ENCODE data around the gene FGF4. TPM values are rescaled to one million over a fixed set of nuclear protein-coding genes. Genes with fewer than 3 reads are reported as not detected.

The FGF4 gene
- total RNA-seq, 1 experiment from 2014 or later, result 5.9 TPM

DNA sequence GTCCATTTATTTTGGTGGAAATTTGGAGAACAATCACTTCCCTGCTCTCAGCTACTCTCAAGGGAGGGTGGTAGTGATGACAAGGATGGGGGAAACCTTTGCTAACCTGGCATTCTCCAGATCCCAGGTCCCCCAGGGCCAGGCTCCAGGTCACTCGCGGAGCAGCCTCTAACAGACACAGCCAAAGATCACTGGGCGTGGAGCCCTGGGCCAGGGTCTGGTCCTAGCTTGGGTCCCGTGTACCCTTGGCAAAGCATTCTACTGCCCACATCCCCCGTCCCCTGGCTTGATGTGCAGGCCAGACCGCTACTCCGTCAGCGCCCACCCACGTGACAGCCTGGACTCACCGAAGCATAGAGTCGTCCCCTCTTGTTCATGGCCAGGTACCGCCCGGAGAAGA, 40.8 kb upstream of the FGF4 start:
- H3K27me3 Mint-ChIP-seq (ENCODE audit: low read depth), result peaks cover 75% of the 10 kb centered on the region
- no peak for DNase-seq (ENCODE audit: low spot score)
- peaks cover 7% of the 10 kb centered on the region; the same call in 1 of the 2 replicates for H3K4me1 Mint-ChIP-seq
- no peak overlapping the region for H3K4me3 Mint-ChIP-seq
- no peaks in the 10 kb centered on the region for H3K9me3 Mint-ChIP-seq
- no peak overlapping the region for H3K27ac Mint-ChIP-seq
- TF ChIP-seq, protein P1, sequence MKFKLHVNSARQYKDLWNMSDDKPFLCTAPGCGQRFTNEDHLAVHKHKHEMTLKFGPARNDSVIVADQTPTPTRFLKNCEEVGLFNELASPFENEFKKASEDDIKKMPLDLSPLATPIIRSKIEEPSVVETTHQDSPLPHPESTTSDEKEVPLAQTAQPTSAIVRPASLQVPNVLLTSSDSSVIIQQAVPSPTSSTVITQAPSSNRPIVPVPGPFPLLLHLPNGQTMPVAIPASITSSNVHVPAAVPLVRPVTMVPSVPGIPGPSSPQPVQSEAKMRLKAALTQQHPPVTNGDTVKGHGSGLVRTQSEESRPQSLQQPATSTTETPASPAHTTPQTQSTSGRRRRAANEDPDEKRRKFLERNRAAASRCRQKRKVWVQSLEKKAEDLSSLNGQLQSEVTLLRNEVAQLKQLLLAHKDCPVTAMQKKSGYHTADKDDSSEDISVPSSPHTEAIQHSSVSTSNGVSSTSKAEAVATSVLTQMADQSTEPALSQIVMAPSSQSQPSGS (CRISPR knock-in tag; IDR thresholded peaks at IDR 0.05; ENCODE audit: borderline replicate concordance, low read depth), result no peak
- TF ChIP-seq SMAD3 (CRISPR knock-in tag; IDR thresholded peaks at IDR 0.05; ENCODE audit: borderline replicate concordance) (no peak), ZNF532 (CRISPR knock-in tag; IDR thresholded peaks at IDR 0.05; ENCODE audit: borderline replicate concordance) (no peak)
- TF ChIP-seq, protein P2, sequence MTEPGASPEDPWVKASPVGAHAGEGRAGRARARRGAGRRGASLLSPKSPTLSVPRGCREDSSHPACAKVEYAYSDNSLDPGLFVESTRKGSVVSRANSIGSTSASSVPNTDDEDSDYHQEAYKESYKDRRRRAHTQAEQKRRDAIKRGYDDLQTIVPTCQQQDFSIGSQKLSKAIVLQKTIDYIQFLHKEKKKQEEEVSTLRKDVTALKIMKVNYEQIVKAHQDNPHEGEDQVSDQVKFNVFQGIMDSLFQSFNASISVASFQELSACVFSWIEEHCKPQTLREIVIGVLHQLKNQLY (CRISPR knock-in tag; IDR thresholded peaks at IDR 0.05), result no peak
- no peaks in the 10 kb centered on the region for H3K36me3 Mint-ChIP-seq
- no peak for ATAC-seq
- ChIA-PET POLR2A (no interaction called here), CTCF (interaction anchor here (1.0 to 1.7 kb wide), 3 partner anchors 15 to 106 kb away, joined by 3 to 6 read pairs (median 4); no protein-coding TSS in a partner anchor)

DNA sequence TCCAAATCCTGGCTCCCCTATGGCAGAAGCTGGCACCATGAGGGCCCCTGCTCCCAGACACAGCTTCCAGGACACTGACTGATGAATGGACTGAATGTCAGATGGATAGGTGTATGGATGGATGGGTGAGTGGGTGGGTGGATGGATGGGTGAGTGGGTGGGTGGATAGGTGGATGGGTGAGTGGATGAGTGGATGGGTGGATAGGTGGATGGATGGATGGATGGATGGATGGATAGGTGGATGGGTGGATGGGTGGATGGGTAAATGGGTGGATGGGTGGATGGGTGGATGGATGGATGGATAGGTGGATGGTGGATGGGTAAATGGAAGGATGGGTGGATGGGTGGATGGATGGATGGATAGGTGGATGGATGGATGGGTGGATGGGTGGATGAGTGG, 39.8 kb upstream of the FGF4 start:
- ChIA-PET POLR2A (no interaction called here), CTCF (interaction anchor here (1.5 to 1.7 kb wide), 2 partner anchors 14 to 111 kb away, joined by 4 to 6 read pairs; no protein-coding TSS in a partner anchor)
- Mint-ChIP-seq H3K4me3 (no peak overlapping the region), H3K27ac (no peak overlapping the region), H3K36me3 (no peaks in the 10 kb centered on the region), H3K27me3 (ENCODE audit: low read depth) (peaks cover 64% of the 10 kb centered on the region), H3K9me3 (no peaks in the 10 kb centered on the region), H3K4me1 (peaks cover 6% of the 10 kb centered on the region; the same call in 1 of the 2 replicates)
- ATAC-seq (no peak), DNase-seq (ENCODE audit: low spot score) (no peak)
- TF ChIP-seq FOXP1 (CRISPR knock-in tag; IDR thresholded peaks at IDR 0.05; ENCODE audit: borderline replicate concordance), result no peak
- no peak for TF ChIP-seq PREB (CRISPR knock-in tag; IDR thresholded peaks at IDR 0.05; ENCODE audit: borderline replicate concordance)
- TF ChIP-seq, protein P3, sequence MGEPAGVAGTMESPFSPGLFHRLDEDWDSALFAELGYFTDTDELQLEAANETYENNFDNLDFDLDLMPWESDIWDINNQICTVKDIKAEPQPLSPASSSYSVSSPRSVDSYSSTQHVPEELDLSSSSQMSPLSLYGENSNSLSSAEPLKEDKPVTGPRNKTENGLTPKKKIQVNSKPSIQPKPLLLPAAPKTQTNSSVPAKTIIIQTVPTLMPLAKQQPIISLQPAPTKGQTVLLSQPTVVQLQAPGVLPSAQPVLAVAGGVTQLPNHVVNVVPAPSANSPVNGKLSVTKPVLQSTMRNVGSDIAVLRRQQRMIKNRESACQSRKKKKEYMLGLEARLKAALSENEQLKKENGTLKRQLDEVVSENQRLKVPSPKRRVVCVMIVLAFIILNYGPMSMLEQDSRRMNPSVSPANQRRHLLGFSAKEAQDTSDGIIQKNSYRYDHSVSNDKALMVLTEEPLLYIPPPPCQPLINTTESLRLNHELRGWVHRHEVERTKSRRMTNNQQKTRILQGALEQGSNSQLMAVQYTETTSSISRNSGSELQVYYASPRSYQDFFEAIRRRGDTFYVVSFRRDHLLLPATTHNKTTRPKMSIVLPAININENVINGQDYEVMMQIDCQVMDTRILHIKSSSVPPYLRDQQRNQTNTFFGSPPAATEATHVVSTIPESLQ (CRISPR knock-in tag; IDR thresholded peaks at IDR 0.05), result no peak
- TF ChIP-seq MXD4 (CRISPR knock-in tag; IDR thresholded peaks at IDR 0.05; ENCODE audit: borderline replicate concordance), result no peak
- no peak for TF ChIP-seq CTCF (IDR thresholded peaks at IDR 0.05)
- TF ChIP-seq KAT7 (CRISPR knock-in tag; IDR thresholded peaks at IDR 0.05; ENCODE audit: borderline replicate concordance), result no peak
- TF ChIP-seq, protein P4, sequence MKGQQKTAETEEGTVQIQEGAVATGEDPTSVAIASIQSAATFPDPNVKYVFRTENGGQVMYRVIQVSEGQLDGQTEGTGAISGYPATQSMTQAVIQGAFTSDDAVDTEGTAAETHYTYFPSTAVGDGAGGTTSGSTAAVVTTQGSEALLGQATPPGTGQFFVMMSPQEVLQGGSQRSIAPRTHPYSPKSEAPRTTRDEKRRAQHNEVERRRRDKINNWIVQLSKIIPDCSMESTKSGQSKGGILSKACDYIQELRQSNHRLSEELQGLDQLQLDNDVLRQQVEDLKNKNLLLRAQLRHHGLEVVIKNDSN (CRISPR knock-in tag; IDR thresholded peaks at IDR 0.05), result no peak
- TF ChIP-seq, protein P5, sequence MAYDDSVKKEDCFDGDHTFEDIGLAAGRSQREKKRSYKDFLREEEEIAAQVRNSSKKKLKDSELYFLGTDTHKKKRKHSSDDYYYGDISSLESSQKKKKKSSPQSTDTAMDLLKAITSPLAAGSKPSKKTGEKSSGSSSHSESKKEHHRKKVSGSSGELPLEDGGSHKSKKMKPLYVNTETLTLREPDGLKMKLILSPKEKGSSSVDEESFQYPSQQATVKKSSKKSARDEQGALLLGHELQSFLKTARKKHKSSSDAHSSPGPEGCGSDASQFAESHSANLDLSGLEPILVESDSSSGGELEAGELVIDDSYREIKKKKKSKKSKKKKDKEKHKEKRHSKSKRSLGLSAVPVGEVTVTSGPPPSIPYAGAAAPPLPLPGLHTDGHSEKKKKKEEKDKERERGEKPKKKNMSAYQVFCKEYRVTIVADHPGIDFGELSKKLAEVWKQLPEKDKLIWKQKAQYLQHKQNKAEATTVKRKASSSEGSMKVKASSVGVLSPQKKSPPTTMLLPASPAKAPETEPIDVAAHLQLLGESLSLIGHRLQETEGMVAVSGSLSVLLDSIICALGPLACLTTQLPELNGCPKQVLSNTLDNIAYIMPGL (CRISPR knock-in tag; IDR thresholded peaks at IDR 0.05), result no peak
- TF ChIP-seq, protein P6, sequence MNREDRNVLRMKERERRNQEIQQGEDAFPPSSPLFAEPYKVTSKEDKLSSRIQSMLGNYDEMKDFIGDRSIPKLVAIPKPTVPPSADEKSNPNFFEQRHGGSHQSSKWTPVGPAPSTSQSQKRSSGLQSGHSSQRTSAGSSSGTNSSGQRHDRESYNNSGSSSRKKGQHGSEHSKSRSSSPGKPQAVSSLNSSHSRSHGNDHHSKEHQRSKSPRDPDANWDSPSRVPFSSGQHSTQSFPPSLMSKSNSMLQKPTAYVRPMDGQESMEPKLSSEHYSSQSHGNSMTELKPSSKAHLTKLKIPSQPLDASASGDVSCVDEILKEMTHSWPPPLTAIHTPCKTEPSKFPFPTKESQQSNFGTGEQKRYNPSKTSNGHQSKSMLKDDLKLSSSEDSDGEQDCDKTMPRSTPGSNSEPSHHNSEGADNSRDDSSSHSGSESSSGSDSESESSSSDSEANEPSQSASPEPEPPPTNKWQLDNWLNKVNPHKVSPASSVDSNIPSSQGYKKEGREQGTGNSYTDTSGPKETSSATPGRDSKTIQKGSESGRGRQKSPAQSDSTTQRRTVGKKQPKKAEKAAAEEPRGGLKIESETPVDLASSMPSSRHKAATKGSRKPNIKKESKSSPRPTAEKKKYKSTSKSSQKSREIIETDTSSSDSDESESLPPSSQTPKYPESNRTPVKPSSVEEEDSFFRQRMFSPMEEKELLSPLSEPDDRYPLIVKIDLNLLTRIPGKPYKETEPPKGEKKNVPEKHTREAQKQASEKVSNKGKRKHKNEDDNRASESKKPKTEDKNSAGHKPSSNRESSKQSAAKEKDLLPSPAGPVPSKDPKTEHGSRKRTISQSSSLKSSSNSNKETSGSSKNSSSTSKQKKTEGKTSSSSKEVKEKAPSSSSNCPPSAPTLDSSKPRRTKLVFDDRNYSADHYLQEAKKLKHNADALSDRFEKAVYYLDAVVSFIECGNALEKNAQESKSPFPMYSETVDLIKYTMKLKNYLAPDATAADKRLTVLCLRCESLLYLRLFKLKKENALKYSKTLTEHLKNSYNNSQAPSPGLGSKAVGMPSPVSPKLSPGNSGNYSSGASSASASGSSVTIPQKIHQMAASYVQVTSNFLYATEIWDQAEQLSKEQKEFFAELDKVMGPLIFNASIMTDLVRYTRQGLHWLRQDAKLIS (CRISPR knock-in tag; IDR thresholded peaks at IDR 0.05; ENCODE audit: borderline replicate concordance), result no peak
- TF ChIP-seq FOXJ3 (CRISPR knock-in tag; IDR thresholded peaks at IDR 0.05; ENCODE audit: borderline replicate concordance), result no peak
